GM06990 (cell line): ENCODE data around the gene TMEM187.

Experiments
- DNase-seq: peaks from one replicate; pipeline ENCODE4 v3.0.0-alpha.2; 2011; ENCODE audit not compliant: insufficient read length; ENCODE audit errors: extremely low read depth
- H3K27me3 ChIP-seq: replicated peaks from 2 replicates; pipeline ENCODE4 v1.6.0; 2011; ENCODE audit warnings: low read length; ENCODE audit not compliant: control insufficient read depth, insufficient read depth
- H3K36me3 ChIP-seq: 2 replicates; pipeline ENCODE4 v1.5.1; 2011; ENCODE audit warnings: low read length; ENCODE audit not compliant: control insufficient read depth, insufficient read depth
- H3K4me3 ChIP-seq: replicated peaks from 2 replicates; pipeline ENCODE4 v1.5.1; 2011; ENCODE audit warnings: low read depth, mild to moderate bottlenecking, control low read depth, low read length
- TF ChIP-seq, protein P1 (sequence below): IDR thresholded peaks from 2 replicates; pipeline ENCODE4 v1.5.1; 2011; ENCODE audit warnings: low read length, control low read depth, mild to moderate bottlenecking, inconsistent platforms; ENCODE audit not compliant: insufficient read depth, poor library complexity, severe bottlenecking

The TMEM187 gene

DNA sequence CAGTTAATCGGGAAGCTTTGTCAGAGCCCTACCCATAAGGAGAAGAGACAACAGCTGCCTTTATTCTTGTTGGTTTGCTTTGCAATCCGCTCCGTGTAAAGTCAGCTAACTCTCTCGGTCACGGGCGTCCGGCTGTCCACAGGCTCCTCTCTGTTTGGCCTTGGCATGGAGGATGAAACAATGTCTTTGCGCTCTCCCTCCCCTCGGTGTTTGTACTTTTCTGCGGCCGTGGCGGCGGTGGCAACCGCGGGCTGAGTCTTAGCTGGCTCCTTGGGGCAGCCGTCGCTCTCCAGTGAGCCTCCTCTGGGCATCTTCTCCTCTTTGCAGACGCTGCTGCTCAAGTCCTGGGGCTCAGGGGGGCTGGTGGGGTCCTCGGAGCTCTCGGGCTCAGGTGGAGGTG, 57.7 kb downstream of the TMEM187 start:
- no peaks in the 10 kb centered on the region for H3K27me3 ChIP-seq

DNA sequence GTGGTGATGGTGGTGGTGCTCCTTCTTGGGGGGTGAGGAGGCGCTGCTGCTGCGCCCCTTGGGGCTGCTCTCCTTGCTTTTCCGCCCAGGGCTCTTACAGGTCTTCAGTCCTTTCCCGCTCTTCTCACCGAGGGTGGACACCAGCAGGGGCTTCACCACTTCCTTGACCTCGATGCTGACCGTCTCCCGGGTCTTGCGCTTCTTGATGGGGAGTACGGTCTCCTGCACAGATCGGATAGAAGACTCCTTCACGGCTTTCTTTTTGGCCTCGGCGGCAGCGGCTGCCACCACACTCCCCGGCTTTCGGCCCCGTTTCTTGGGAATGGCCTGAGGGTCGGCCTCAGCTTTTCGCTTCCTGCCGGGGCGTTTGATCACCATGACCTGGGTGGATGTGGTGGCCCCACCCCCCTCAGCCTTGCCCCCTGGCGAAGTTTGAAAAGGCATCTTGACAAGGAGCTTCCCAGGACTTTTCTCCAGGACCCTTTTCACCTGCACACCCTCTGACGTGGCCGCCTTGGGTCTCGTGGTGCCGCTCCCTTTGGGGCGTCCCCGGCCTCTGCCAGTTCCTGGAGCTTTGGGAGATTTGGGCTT, 58.3 kb downstream of the TMEM187 start:
- no peaks in the 10 kb centered on the region for H3K27me3 ChIP-seq
- no peaks in the 10 kb centered on the region; the same call in none of the 2 replicates for H3K36me3 ChIP-seq
- TF ChIP-seq, protein P1, sequence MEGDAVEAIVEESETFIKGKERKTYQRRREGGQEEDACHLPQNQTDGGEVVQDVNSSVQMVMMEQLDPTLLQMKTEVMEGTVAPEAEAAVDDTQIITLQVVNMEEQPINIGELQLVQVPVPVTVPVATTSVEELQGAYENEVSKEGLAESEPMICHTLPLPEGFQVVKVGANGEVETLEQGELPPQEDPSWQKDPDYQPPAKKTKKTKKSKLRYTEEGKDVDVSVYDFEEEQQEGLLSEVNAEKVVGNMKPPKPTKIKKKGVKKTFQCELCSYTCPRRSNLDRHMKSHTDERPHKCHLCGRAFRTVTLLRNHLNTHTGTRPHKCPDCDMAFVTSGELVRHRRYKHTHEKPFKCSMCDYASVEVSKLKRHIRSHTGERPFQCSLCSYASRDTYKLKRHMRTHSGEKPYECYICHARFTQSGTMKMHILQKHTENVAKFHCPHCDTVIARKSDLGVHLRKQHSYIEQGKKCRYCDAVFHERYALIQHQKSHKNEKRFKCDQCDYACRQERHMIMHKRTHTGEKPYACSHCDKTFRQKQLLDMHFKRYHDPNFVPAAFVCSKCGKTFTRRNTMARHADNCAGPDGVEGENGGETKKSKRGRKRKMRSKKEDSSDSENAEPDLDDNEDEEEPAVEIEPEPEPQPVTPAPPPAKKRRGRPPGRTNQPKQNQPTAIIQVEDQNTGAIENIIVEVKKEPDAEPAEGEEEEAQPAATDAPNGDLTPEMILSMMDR: no peak
- no peak overlapping the region for H3K4me3 ChIP-seq
- DNase-seq: no peak

More for the DNA sequence above, 57.7 kb downstream of the TMEM187 start:
- DNase-seq: no peak
- TF ChIP-seq, protein P1: no peak
- H3K36me3 ChIP-seq: no peaks in the 10 kb centered on the region; the same call in none of the 2 replicates
- no peak overlapping the region for H3K4me3 ChIP-seq

DNA sequence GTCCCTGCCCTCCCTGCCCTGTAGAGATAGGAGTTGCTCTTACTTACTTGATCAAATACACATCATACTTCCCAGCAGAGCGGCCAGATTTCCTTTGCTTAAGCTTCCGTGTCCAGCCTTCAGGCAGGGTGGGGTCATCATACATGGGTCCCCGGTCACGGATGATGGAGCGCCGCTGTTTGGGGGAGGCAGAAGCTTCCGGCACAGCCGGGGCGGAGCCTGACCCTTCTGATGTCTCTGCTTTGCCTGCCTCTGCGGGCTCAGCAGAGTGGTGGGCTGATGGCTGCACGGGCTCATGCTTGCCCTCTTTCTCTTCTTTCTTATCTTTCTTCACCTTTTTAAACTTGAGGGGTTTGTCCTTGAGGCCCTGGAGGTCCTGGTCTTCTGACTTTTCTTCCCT, 59.6 kb downstream of the TMEM187 start:
- H3K27me3 ChIP-seq: no peaks in the 10 kb centered on the region
- no peak for DNase-seq
- TF ChIP-seq, protein P1: no peak
- no peaks in the 10 kb centered on the region; the same call in none of the 2 replicates for H3K36me3 ChIP-seq
- no peak overlapping the region for H3K4me3 ChIP-seq

DNA sequence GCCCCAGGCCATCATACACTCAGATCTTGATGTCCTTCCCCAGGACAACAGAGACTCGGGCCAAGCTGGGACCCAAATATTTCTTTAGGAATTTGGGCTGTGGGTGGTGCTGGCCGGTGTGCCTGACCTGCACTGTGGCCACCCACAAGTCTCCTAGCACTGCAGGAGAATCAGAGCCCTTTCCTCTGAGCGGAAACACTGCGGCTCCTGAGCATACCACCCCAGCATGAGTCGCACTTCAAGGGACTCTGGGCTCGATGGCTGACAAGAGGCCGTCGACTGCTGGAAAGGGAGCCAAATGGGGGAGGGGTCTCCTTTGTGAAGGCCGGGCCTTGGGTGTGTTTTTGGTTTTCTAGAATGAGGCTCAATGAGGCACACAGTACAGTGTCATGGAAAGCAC, 60.1 kb downstream of the TMEM187 start:
- H3K27me3 ChIP-seq: no peaks in the 10 kb centered on the region
- TF ChIP-seq, protein P1: no peak
- no peaks in the 10 kb centered on the region; the same call in none of the 2 replicates for H3K36me3 ChIP-seq
- no peak for DNase-seq
- H3K4me3 ChIP-seq: no peak overlapping the region
